ENCODE measurements around the gene DZIP3.
A peak's percentile ranks its signal among the peaks of the same experiment; 100 is the strongest.

DZIP3 gene

GRCh38 chr3:108661699-108662098 lies 72.2 kb downstream of the DZIP3 start:
- Histone ChIP-seq H3K27ac (no peak overlapping the region), H3K4me3 (no peak overlapping the region)
- TF ChIP-seq, protein P1, sequence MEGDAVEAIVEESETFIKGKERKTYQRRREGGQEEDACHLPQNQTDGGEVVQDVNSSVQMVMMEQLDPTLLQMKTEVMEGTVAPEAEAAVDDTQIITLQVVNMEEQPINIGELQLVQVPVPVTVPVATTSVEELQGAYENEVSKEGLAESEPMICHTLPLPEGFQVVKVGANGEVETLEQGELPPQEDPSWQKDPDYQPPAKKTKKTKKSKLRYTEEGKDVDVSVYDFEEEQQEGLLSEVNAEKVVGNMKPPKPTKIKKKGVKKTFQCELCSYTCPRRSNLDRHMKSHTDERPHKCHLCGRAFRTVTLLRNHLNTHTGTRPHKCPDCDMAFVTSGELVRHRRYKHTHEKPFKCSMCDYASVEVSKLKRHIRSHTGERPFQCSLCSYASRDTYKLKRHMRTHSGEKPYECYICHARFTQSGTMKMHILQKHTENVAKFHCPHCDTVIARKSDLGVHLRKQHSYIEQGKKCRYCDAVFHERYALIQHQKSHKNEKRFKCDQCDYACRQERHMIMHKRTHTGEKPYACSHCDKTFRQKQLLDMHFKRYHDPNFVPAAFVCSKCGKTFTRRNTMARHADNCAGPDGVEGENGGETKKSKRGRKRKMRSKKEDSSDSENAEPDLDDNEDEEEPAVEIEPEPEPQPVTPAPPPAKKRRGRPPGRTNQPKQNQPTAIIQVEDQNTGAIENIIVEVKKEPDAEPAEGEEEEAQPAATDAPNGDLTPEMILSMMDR (IDR thresholded peaks at IDR 0.05) = no peak
- DNase-seq (ENCODE audit: low spot score) = no peak

DNA sequence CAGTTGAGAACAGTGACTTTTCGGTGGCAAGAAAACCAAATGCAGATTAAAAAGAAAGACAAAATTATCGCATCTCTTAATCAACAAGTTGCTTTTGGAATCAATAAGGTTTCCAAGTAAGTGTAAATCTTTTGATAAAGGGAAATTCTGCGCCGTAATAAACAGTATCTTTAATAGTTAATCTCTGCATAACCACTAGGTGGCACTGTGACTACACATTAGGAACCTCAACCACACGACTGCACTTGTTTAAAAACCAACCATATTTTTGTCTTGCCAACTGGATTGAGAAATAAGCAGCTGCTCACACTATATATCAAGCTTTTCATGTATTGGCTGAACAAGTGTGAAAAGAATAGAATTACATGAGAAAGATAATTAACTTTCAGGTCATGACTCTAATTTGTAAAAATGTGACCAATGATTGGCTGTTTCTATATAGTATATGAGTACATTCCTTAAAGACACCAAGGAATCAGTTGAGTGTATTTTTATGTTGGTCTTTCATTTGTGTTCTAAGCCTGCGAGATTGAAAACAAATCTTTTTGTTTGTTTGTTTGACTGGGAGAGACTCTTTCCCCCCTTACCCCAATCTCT lies 72.7 kb downstream of the DZIP3 start:
- no peak overlapping the region for H3K4me3 ChIP-seq
- no peak for DNase-seq (ENCODE audit: low spot score)
- no peak overlapping the region for H3K27ac ChIP-seq
- TF ChIP-seq, protein P1 (IDR thresholded peaks at IDR 0.05) = peak; percentile 76

GRCh38 chr3:108664266-108664665 lies 74.7 kb downstream of the DZIP3 start:
- no peak for DNase-seq (ENCODE audit: low spot score)
- TF ChIP-seq, protein P1 (IDR thresholded peaks at IDR 0.05) = no peak
- Histone ChIP-seq H3K4me3 (no peak overlapping the region), H3K27ac (no peak overlapping the region)

GRCh38 chr3:108667312-108667711 lies 77.8 kb downstream of the DZIP3 start:
- Histone ChIP-seq H3K4me3 (no peak overlapping the region), H3K27ac (no peak overlapping the region)
- TF ChIP-seq, protein P1 (IDR thresholded peaks at IDR 0.05) = no peak
- no peak for DNase-seq (ENCODE audit: low spot score)

GRCh38 chr3:108669208-108669607 lies 79.7 kb downstream of the DZIP3 start:
- Histone ChIP-seq H3K4me3 (no peak overlapping the region), H3K27ac (no peak overlapping the region)
- TF ChIP-seq, protein P1 (IDR thresholded peaks at IDR 0.05) = no peak
- DNase-seq (ENCODE audit: low spot score) = no peak

- Histone ChIP-seq H3K4me3 (no peak overlapping the region), H3K27ac (no peak overlapping the region)
- TF ChIP-seq, protein P1 (IDR thresholded peaks at IDR 0.05) = no peak
- no peak for DNase-seq (ENCODE audit: low spot score)
Observed at GRCh38 chr3:108672701-108673100, 83.2 kb downstream of the DZIP3 start.

- H3K4me3 ChIP-seq = no peak overlapping the region
- no peak overlapping the region for H3K27ac ChIP-seq
- TF ChIP-seq, protein P1 (IDR thresholded peaks at IDR 0.05) = no peak
- DNase-seq (ENCODE audit: low spot score) = no peak
Observed at GRCh38 chr3:108673988-108674661, 84.6 kb downstream of the DZIP3 start.

All from coronary artery (tissue), 2 donors.